Measurements from ENCODE around the gene RNASE4. TPM values are rescaled to one million over a fixed set of nuclear protein-coding genes. Genes with fewer than 3 reads are reported as not detected.
A peak's percentile ranks its signal among the peaks of the same experiment; 100 is the strongest.

RNASE4 gene
- total RNA-seq, 2 donors from 2014 or later, result 41.5 to 94.7 TPM

- Histone ChIP-seq H3K4me3 (no peak overlapping the region), H3K9ac (ENCODE audit: low read depth in 2 of 2, low read length in 2 of 2) (no peak overlapping the region), H3K36me3 (no peaks in the 10 kb centered on the region), H3K4me1 (no peaks in the 10 kb centered on the region), H3K27me3 (no peaks in the 10 kb centered on the region), H3K9me3 (no peaks in the 10 kb centered on the region), H3K27ac (no peak overlapping the region)
- no peak for DNase-seq
- intact Hi-C loops (cut with DNase I), result no loop called here
- TF ChIP-seq CTCF (IDR thresholded peaks at IDR 0.05), result no peak
Observed at GRCh38 chr14:20668969-20669368, 15.4 kb upstream of the RNASE4 start.

- TF ChIP-seq CTCF (IDR thresholded peaks at IDR 0.05), result no peak
- DNase-seq, result no peak
- Histone ChIP-seq H3K4me3 (no peak overlapping the region), H3K9me3 (no peaks in the 10 kb centered on the region), H3K36me3 (no peaks in the 10 kb centered on the region), H3K27ac (no peak overlapping the region), H3K4me1 (no peaks in the 10 kb centered on the region), H3K27me3 (no peaks in the 10 kb centered on the region), H3K9ac (ENCODE audit: low read depth in 2 of 2, low read length in 2 of 2) (no peak overlapping the region)
- intact Hi-C loops (cut with DNase I), result no loop called here
Observed at GRCh38 chr14:20671597-20672283, 12.6 kb upstream of the RNASE4 start.

- Histone ChIP-seq H3K36me3 (no peaks in the 10 kb centered on the region), H3K4me1 (peaks cover 6% of the 10 kb centered on the region), H3K9me3 (no peaks in the 10 kb centered on the region), H3K27me3 (no peaks in the 10 kb centered on the region), H3K4me3 (no peak overlapping the region), H3K27ac (no peak overlapping the region), H3K9ac (ENCODE audit: low read depth in 2 of 2, low read length in 2 of 2) (no peak overlapping the region)
- DNase-seq, result no peak
- intact Hi-C loops (cut with DNase I), result no loop called here
- TF ChIP-seq CTCF (IDR thresholded peaks at IDR 0.05), result no peak
Observed at GRCh38 chr14:20675669-20676068, 8.7 kb upstream of the RNASE4 start.

- Histone ChIP-seq H3K4me3 (no peak overlapping the region), H3K27ac (no peak overlapping the region)
Observed at GRCh38 chr14:20676072-20676471, 8.3 kb upstream of the RNASE4 start.

GRCh38 chr14:20679907-20680306, 4.5 kb upstream of the RNASE4 start:
- H3K9me3 ChIP-seq, result no peaks in the 10 kb centered on the region
- peak; percentile 46 for DNase-seq
- no peak for TF ChIP-seq CTCF (IDR thresholded peaks at IDR 0.05)
- H3K27ac ChIP-seq, result peak overlapping the region; percentile 100
- intact Hi-C loops (cut with DNase I), result loop anchor here (10.0 kb wide), 2 partner anchors 215 to 265 kb away; partner anchors contain the start of genes PIP4P1, PNP and TEP1
- H3K27me3 ChIP-seq, result no peaks in the 10 kb centered on the region
- H3K4me3 ChIP-seq, result no peak overlapping the region
- H3K36me3 ChIP-seq, result no peaks in the 10 kb centered on the region
- H3K4me1 ChIP-seq, result peaks cover 7% of the 10 kb centered on the region
- no peak overlapping the region for H3K9ac ChIP-seq (ENCODE audit: low read depth in 2 of 2, low read length in 2 of 2)

More at GRCh38 chr14:20676072-20676471, 8.3 kb upstream of the RNASE4 start:
- H3K36me3 ChIP-seq, result no peaks in the 10 kb centered on the region
- no peak for DNase-seq
- peaks cover 7% of the 10 kb centered on the region for H3K4me1 ChIP-seq
- H3K9me3 ChIP-seq, result no peaks in the 10 kb centered on the region
- no peak overlapping the region for H3K9ac ChIP-seq (ENCODE audit: low read depth in 2 of 2, low read length in 2 of 2)
- intact Hi-C loops (cut with DNase I), result no loop called here
- H3K27me3 ChIP-seq, result no peaks in the 10 kb centered on the region
- no peak for TF ChIP-seq CTCF (IDR thresholded peaks at IDR 0.05)
